Type B pancreatic cell (in vitro differentiated cells): ENCODE data around the gene PPP1R9A. TPM values are rescaled to one million over a fixed set of nuclear protein-coding genes. Genes with fewer than 3 reads are reported as not detected.

Source experiments
- DNase-seq: peaks from one replicate; pipeline ENCODE4 v3.0.0; 2021; ENCODE audit warnings: mixed read lengths; ENCODE audit not compliant: unreplicated experiment; ENCODE audit errors: extremely low spot score
- H3K27ac Mint-ChIP-seq: 2 replicates; pipeline ENCODE4 v1.8.0; 2021; ENCODE audit warnings: mild to moderate bottlenecking, mixed read lengths
- H3K27me3 Mint-ChIP-seq: 2 replicates; pipeline ENCODE4 v1.8.0; 2021; ENCODE audit warnings: mixed read lengths
- H3K36me3 Mint-ChIP-seq: 2 replicates; pipeline ENCODE4 v1.8.0; 2021; ENCODE audit warnings: mixed read lengths
- H3K4me1 Mint-ChIP-seq: one replicate; pipeline ENCODE4 v1.8.0; 2021; ENCODE audit warnings: mixed read lengths; ENCODE audit not compliant: unreplicated experiment
- H3K4me3 Mint-ChIP-seq: 2 replicates; pipeline ENCODE4 v1.8.0; 2021; ENCODE audit warnings: mild to moderate bottlenecking, mixed read lengths
- H3K9me3 Mint-ChIP-seq: 2 replicates; pipeline ENCODE4 v1.8.0; 2021; ENCODE audit warnings: mixed read lengths
- CTCF ChIP-seq: fragments of 200-600 bp; sonication (generic); conservative IDR thresholded peaks from 2 replicates; pipeline ENCODE4 v1.5.0; 2021; ENCODE audit warnings: antibody characterized with exemption, mild to moderate bottlenecking
- total RNA-seq: library from RNA; stranded (reverse); gene quantifications from 2 replicates; pipeline ENCODE4 v1.2.1, GENCODE V29; 2021; ENCODE audit warnings: low replicate concordance

PPP1R9A gene
- total RNA-seq, 1 donor from 2014 or later: 21.3 TPM

GRCh38 chr7:95229301-95229700, 321.9 kb downstream of the PPP1R9A start:
- H3K27ac Mint-ChIP-seq: no peak overlapping the region
- TF ChIP-seq CTCF: no peak
- H3K9me3 Mint-ChIP-seq: peaks cover 6% of the 10 kb centered on the region
- H3K36me3 Mint-ChIP-seq: no peaks in the 10 kb centered on the region
- no peak overlapping the region for H3K4me3 Mint-ChIP-seq
- DNase-seq: no peak
- no peaks in the 10 kb centered on the region for H3K4me1 Mint-ChIP-seq
- H3K27me3 Mint-ChIP-seq: no peaks in the 10 kb centered on the region

- no peak overlapping the region for H3K4me3 Mint-ChIP-seq
Measured at GRCh38 chr7:95238252-95238943, 331.0 kb downstream of the PPP1R9A start.

GRCh38 chr7:95240921-95241320, 333.5 kb downstream of the PPP1R9A start:
- H3K36me3 Mint-ChIP-seq: no peaks in the 10 kb centered on the region
- peaks cover 9% of the 10 kb centered on the region for H3K4me1 Mint-ChIP-seq
- no peak for DNase-seq
- no peak overlapping the region for H3K4me3 Mint-ChIP-seq
- H3K27ac Mint-ChIP-seq: no peak overlapping the region
- no peak for TF ChIP-seq CTCF
- H3K9me3 Mint-ChIP-seq: no peaks in the 10 kb centered on the region
- H3K27me3 Mint-ChIP-seq: no peaks in the 10 kb centered on the region

More at GRCh38 chr7:95238252-95238943, 331.0 kb downstream of the PPP1R9A start:
- Mint-ChIP-seq H3K9me3 (no peaks in the 10 kb centered on the region), H3K36me3 (no peaks in the 10 kb centered on the region), H3K4me1 (peaks cover 9% of the 10 kb centered on the region), H3K27ac (no peak overlapping the region), H3K27me3 (no peaks in the 10 kb centered on the region)
- DNase-seq: no peak
- TF ChIP-seq CTCF: no peak

GRCh38 chr7:95242266-95242665, 334.9 kb downstream of the PPP1R9A start:
- Mint-ChIP-seq H3K4me3 (no peak overlapping the region), H3K36me3 (no peaks in the 10 kb centered on the region), H3K27ac (no peak overlapping the region), H3K9me3 (no peaks in the 10 kb centered on the region), H3K4me1 (peaks cover 23% of the 10 kb centered on the region), H3K27me3 (no peaks in the 10 kb centered on the region)
- DNase-seq: no peak
- no peak for TF ChIP-seq CTCF

- Mint-ChIP-seq H3K27me3 (no peaks in the 10 kb centered on the region), H3K27ac (no peak overlapping the region), H3K4me1 (peaks cover 24% of the 10 kb centered on the region), H3K9me3 (no peaks in the 10 kb centered on the region), H3K4me3 (no peak overlapping the region), H3K36me3 (no peaks in the 10 kb centered on the region)
- no peak for DNase-seq
- no peak for TF ChIP-seq CTCF
Measured at GRCh38 chr7:95244616-95245015, 337.2 kb downstream of the PPP1R9A start.
